HG02938 (cell line): ENCODE measurements around the gene PPM1J.
A peak's percentile ranks its signal among the peaks of the same experiment; 100 is the strongest.
"Not testable (repeated sequence)": the region's sequence is repeated elsewhere in the genome, so short reads cannot be mapped to it uniquely, and the experiment has no call there.

ENCODE experiments used
- ATAC-seq: cut with Tn5 transposase; IDR thresholded peaks from one replicate; pipeline ENCODE4 v1.9.1; 2021; ENCODE audit warnings: mild to moderate bottlenecking, moderate library complexity; ENCODE audit not compliant: unreplicated experiment

The PPM1J gene

GRCh38 chr1:112715264-112716053, at the start of gene PPM1J:
Gene PPM1J, minus strand, starts transcription at chr1:112715332. Its CDS starts 31 bp downstream, at chr1:112715301.
- peak; percentile 66 for ATAC-seq

DNA sequence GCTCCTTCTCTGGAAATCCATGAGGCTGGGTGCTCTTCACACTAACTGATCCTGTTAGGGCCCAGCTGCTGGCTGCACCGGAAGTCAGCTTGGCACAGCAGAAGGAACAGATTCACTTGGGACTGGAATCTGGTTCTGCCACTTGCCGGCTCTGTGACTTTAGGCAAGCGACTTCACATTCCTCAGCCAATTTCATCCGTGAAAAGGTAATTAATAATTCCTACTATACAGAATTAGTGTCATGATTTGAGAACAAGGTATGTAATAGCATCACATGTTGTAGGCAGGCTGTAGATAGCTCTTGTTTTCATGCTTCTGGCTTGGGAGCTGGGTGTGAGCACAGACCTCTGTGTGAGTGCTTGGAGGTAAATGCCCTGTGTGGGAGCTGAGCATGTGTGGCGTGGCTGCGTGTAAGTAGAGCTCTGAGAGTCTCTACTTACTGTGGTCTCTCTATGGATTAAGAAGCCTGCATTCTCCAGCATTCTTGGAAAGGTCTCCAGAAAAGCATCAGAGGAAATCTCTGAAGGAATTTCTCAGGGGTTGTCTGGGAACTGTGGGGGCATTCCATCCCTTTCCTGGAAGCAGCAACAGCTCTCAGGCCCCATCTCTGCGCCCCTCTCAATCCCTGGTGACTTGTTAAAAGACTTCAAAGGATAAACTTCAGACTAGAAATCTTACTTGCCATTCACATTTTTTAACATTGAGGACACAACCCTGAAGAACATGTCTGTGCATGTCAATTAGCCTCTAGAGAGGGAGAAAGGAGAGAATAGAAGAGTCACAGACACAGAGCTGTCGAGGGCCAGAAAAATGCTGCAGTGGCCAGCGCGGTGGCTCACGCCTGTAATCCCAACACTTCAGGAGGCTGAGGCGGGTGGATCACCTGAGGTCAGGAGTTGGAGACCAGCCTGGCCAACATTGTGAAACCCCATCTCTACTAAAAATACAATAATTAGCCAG, 47.7 kb upstream of the PPM1J start:
- ATAC-seq: no peak

GRCh38 chr1:112761714-112762480, 46.8 kb upstream of the PPM1J start:
- ATAC-seq: no peak

DNA sequence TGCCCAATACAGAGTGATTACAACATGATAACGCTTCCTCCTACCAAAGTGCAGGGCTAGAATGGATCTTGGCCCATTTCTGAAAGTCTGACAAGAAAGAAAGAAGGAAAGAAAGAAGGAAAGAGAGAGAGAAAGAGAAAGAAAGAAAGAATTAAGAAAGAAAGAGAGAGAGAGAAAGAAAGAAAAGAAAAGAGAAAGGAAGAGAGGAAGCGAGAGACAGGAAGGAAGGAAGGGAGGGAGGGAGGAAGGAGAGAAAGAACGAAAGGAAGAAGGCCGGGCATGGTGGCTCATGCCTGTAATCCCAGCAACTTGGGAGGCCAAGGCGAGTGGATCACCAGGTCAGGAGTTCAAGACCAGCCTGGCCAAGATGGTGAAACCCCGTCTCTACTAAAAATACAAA, 44.1 kb upstream of the PPM1J start:
- ATAC-seq: no peak

DNA sequence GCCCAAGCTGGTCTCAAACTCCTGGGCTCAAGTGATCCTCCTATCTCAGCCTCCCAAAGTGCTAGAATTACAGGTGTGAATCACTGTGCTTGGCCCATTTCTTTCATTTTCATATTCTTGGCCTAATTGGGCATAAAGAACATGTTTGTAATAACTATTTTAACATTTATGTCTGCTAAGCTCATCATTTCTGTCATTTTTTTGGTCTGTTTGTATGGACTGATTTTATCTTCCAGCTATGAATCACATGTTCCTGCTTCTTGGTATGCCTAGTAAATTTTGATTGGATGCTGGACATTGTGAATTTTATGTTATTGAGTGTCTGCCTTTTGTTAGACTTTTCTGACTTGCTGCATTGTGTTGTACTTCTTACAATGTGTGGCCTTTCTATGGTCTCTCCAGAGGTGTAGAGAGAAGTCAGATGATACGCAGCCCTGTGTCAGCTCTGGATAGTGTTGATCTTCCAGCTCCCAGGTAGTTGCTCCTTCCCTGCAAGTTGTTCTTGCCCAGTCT, 39.0 kb upstream of the PPM1J start:
- ATAC-seq: no peak

DNA sequence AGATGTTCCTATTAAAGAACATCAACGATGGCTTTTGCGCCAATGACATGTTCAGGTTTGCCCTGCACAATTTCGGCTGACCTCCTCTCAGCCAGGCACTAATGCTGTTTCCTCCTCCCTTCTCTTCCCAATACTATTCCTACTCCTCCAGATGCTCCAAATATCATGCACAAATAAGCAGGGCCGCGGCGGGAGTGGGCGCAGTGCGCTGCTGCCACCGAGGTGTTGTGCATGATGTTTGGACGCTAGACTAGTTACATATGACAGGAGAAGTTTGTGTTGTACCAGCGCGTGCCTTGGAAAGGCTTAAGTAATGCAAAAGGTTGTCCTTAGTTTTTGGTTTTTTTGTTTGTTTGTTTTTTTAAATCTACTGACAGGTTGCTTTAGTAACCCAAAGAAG, 33.3 kb upstream of the PPM1J start:
- no peak for ATAC-seq

DNA sequence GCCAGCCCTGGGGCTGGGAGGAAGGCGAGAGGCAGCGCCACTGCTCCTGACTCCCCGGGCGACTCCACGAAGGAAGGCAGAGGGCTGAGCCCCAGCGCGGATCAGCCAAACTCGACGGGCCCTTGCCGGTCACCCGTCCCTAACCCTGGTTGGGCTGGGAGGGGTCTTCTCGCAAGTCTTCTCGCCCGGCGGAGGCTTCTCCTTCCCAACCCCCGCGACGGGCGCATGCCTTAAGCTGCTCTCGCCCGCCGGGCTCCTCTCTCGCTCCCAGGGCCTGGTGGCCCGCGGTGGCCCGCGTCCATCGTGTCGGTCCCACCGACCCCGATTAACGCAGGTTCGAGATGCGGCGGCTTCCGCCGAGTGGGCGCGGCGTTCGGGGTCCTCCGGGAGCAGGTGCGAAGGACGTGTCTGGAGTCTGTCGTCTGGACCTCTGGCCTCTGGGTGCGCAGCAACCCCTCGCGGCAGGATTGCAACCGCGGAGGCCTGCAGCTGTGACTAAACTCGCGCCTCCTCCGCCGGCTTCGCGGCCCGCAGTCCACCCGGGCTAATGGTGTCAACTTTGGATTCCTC, 29.0 kb upstream of the PPM1J start:
- no peak for ATAC-seq

GRCh38 chr1:112743174-112744008, 28.3 kb upstream of the PPM1J start:
- ATAC-seq: no peak

DNA sequence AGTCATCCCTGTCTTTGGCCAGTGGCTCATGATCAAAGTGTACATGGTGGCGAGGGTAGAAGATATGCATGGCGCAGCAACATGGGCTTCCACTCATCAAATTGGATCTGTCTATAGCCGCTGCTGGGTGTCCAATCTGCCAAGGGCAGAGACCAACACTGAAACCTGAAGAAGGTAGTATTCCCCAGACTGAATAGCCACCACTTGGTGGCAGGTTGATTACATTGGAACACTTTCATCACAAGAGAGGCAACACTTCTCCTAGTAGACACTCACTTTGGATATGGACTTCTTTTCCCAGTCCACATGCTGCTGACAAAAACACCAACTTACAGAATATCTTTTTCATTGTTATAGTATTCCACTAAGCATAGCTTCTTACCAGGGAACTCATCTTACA, 22.4 kb upstream of the PPM1J start:
- no peak for ATAC-seq

DNA sequence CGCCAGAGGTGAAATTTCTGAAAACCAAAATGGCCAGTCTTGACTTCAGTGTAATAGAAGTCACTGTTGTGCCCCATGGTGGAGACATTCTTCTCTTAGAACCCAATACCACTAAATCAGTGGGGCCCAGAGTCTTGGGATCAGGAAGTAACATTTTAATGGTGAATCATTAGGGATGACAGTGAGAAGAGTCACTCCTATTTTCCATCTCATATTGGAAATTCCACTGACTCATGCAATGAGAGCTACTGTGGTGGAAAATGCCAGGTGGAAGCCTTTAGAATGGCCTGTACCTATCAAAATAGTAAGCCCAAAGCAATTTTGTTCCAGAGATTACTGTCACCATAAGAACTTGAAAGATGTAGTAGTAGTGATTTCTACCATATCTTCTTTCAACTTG, 20.6 kb upstream of the PPM1J start:
- no peak for ATAC-seq

DNA sequence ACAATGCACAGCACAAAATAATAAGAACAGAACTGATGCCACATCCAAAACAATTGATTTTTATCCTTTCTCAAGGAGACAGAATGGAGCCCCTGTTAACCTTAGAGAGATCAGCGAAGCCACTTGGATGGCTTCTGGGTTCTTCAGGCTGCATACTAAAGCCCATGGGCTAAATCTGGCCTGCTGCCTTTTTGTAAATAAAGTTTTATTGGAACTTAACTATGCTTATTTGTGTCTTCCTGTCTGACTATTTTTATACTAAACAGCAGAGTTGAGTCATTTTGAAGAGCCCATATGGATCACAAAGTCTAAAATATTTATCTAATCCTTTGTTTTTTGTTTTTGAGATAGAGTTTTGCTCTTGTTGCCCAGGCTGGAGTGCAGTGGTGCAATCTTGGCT, 16.3 kb upstream of the PPM1J start:
- no peak for ATAC-seq

GRCh38 chr1:112729909-112730308, 14.8 kb upstream of the PPM1J start:
- no peak for ATAC-seq

GRCh38 chr1:112729011-112729410, 13.9 kb upstream of the PPM1J start:
- ATAC-seq: not testable (repeated sequence)

GRCh38 chr1:112728306-112728971, 13.3 kb upstream of the PPM1J start:
- not testable (repeated sequence) for ATAC-seq

DNA sequence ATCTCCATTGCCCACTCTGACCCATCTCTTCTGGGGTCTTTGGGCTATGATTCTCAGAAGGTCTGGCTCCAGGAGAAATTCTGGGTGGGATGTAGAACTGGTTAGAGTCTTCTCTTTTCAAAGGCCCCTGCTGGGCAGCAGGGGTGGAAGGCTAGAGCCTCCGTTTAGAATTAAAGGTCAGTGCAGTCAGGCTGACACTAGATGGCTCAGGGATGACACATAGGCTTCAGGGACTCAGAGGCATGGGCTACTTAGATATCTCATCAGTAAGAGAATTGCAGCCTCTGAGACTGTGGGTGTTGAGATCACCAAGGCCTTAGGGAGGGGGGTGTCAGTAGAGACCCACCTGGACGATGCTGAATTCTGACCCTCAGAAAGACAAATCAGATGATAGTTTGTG, 12.6 kb upstream of the PPM1J start:
- no peak for ATAC-seq

- not testable (repeated sequence) for ATAC-seq
Observed at GRCh38 chr1:112724240-112724639, 9.1 kb upstream of the PPM1J start.

DNA sequence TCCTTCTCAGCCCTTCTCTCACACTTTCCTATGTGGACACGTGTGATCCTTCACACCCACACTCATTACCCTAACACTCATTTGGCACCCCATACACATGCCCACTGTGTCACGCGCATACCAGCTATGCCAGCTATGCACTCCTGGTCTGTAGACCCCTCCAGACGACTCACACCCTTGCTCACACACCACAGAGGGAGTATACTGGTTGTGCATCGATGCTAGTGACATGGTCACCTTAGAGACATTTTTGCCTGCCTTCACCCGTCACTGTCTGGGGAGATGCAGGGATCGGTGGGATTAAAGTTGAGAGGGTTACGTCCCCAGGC, 8.3 kb upstream of the PPM1J start:
- no peak for ATAC-seq

DNA sequence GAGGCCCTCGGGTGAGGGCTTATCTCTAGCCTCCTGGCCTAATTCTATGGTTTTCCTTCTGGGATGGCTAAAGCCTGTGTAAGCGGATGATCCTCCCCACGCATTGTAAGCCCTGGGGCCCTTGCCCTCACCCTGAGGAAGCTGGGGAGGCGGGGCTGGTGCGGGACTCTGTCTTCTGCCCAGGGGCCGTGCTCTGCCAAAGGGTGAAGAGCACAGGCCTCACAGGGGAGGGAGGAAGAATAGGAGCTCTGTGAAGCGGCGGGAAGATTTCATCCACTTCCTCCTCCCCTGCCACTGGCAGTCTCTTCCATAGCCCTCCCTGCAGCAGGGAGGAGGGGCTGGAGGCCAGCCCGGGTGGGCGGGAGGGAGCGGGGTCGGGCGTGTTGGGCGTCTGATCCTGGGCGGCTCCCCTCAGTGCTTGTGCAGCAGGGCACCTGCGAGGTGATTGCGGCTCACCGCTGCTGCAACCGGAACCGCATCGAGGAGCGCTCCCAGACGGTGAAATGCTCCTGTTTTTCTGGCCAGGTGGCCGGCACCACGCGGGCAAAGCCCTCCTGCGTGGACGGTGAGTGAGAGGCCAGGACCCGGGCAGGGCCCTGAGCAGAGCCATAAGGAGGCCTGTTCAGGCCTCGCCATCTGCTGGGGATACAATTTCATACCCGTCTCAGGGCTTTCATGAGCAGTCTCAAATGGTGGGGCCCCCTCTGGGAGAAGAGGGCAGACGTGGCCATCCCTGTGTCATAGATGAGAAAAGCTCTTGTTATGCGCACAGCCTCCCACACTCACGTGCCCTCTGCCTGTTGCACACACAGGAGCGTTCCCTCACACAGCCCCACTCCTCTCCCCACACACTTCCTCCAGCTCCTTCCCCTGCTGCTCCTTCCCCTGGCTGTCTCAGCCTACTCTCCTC, 7.7 kb upstream of the PPM1J start:
- no peak for ATAC-seq
